Loucy (cell line): ENCODE data around the gene PPARA.

Source experiments
- H2AFZ ChIP-seq: fragments of 200-600 bp; sonication (generic); 2 replicates; pipeline ENCODE4 v1.6.0; 2016; ENCODE audit warnings: antibody characterized with exemption, mild to moderate bottlenecking, low read length, moderate library complexity
- H3F3A ChIP-seq: fragments of 200-600 bp; 2 replicates; pipeline ENCODE4 v1.6.0; 2016; ENCODE audit warnings: antibody characterized with exemption, low read depth, mild to moderate bottlenecking
- H3K27me3 ChIP-seq: fragments of 200-600 bp; sonication (generic); 2 replicates; pipeline ENCODE4 v1.6.1; 2014; ENCODE audit warnings: low read length, mild to moderate bottlenecking; ENCODE audit not compliant: insufficient read depth, poor library complexity, severe bottlenecking
- H3K36me3 ChIP-seq: fragments of 200-600 bp; sonication (generic); 2 replicates; pipeline ENCODE4 v1.6.1; 2016; ENCODE audit warnings: low read length; ENCODE audit not compliant: insufficient read depth
- H3K4me1 ChIP-seq: fragments of 200-600 bp; sonication (generic); 2 replicates; pipeline ENCODE4 v1.5.1; 2014; ENCODE audit warnings: low read length, mild to moderate bottlenecking; ENCODE audit not compliant: insufficient read depth, poor library complexity, severe bottlenecking
- H3K4me2 ChIP-seq: fragments of 200-600 bp; sonication (generic); 2 replicates; pipeline ENCODE4 v1.6.0; 2014; ENCODE audit warnings: antibody characterized with exemption, low read length, low read depth, mild to moderate bottlenecking; ENCODE audit not compliant: poor library complexity, severe bottlenecking
- H3K4me3 ChIP-seq: fragments of 200-600 bp; sonication (generic); 2 replicates; pipeline ENCODE4 v1.5.1; 2014; ENCODE audit warnings: low read length, mild to moderate bottlenecking, mixed read lengths; ENCODE audit not compliant: poor library complexity, severe bottlenecking
- H3K79me2 ChIP-seq: fragments of 200-600 bp; sonication (generic); 2 replicates; pipeline ENCODE4 v1.6.1; 2014; ENCODE audit warnings: low read length; ENCODE audit not compliant: insufficient read depth
- H3K9ac ChIP-seq: fragments of 200-600 bp; sonication (generic); 2 replicates; pipeline ENCODE4 v1.6.0; 2014; ENCODE audit warnings: mild to moderate bottlenecking, low read depth, low read length, moderate library complexity; ENCODE audit not compliant: poor library complexity, severe bottlenecking
- H3K9me2 ChIP-seq: fragments of 200-600 bp; sonication (generic); replicated peaks from 2 replicates; pipeline ENCODE4 v1.6.1; 2016; ENCODE audit warnings: low read depth, low read length, mixed read lengths
- H3K9me3 ChIP-seq: fragments of 200-600 bp; sonication (generic); 2 replicates; pipeline ENCODE4 v1.6.1; 2014; ENCODE audit warnings: mild to moderate bottlenecking, antibody characterized with exemption, low read length, low read depth; ENCODE audit not compliant: insufficient read depth
- H4K20me1 ChIP-seq: fragments of 200-600 bp; sonication (generic); 2 replicates; pipeline ENCODE4 v1.6.0; 2014; ENCODE audit warnings: antibody characterized with exemption, low read length, mild to moderate bottlenecking; ENCODE audit not compliant: insufficient read depth, poor library complexity, severe bottlenecking
- EZH2phosphoT487 ChIP-seq: fragments of 200-600 bp; IDR thresholded peaks from 2 replicates; pipeline ENCODE4 v1.6.1; 2018; ENCODE audit warnings: antibody characterized with exemption, mild to moderate bottlenecking, moderate library complexity, borderline replicate concordance
- TF ChIP-seq, protein P1 (sequence below): fragments of 200-600 bp; sonication (generic); conservative IDR thresholded peaks from 2 replicates; pipeline ENCODE4 v1.5.1; 2014; ENCODE audit warnings: mild to moderate bottlenecking, antibody characterized with exemption, low read length

Gene PPARA

GRCh38 chr22:46132830-46133587 is 17.3 kb upstream of the PPARA start:
- Histone ChIP-seq H3K9me3 (no peaks in the 10 kb centered on the region), H3K36me3 (no peaks in the 10 kb centered on the region), H3K79me2 (no peaks in the 10 kb centered on the region), H3K9ac (no peak overlapping the region), H3K4me2 (no peak overlapping the region), H3K4me1 (no peaks in the 10 kb centered on the region), H3K9me2 (no peaks in the 10 kb centered on the region), H2AFZ (no peak overlapping the region), H3K4me3 (no peak overlapping the region), H3K27me3 (no peaks in the 10 kb centered on the region), H3F3A (no peaks in the 10 kb centered on the region), H4K20me1 (no peaks in the 10 kb centered on the region)
- no peak for TF ChIP-seq EZH2phosphoT487
- TF ChIP-seq, protein P1, sequence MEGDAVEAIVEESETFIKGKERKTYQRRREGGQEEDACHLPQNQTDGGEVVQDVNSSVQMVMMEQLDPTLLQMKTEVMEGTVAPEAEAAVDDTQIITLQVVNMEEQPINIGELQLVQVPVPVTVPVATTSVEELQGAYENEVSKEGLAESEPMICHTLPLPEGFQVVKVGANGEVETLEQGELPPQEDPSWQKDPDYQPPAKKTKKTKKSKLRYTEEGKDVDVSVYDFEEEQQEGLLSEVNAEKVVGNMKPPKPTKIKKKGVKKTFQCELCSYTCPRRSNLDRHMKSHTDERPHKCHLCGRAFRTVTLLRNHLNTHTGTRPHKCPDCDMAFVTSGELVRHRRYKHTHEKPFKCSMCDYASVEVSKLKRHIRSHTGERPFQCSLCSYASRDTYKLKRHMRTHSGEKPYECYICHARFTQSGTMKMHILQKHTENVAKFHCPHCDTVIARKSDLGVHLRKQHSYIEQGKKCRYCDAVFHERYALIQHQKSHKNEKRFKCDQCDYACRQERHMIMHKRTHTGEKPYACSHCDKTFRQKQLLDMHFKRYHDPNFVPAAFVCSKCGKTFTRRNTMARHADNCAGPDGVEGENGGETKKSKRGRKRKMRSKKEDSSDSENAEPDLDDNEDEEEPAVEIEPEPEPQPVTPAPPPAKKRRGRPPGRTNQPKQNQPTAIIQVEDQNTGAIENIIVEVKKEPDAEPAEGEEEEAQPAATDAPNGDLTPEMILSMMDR = no peak

- Histone ChIP-seq H3F3A (no peaks in the 10 kb centered on the region), H3K4me1 (no peaks in the 10 kb centered on the region), H3K9me3 (no peaks in the 10 kb centered on the region), H4K20me1 (no peaks in the 10 kb centered on the region), H3K4me2 (no peak overlapping the region), H3K9ac (no peak overlapping the region), H3K36me3 (no peaks in the 10 kb centered on the region), H2AFZ (no peak overlapping the region), H3K4me3 (no peak overlapping the region), H3K79me2 (no peaks in the 10 kb centered on the region), H3K27me3 (no peaks in the 10 kb centered on the region), H3K9me2 (no peaks in the 10 kb centered on the region)
- TF ChIP-seq, protein P1 = no peak
- TF ChIP-seq EZH2phosphoT487 = no peak
Observed at GRCh38 chr22:46133588-46133855, 16.8 kb upstream of the PPARA start.

DNA sequence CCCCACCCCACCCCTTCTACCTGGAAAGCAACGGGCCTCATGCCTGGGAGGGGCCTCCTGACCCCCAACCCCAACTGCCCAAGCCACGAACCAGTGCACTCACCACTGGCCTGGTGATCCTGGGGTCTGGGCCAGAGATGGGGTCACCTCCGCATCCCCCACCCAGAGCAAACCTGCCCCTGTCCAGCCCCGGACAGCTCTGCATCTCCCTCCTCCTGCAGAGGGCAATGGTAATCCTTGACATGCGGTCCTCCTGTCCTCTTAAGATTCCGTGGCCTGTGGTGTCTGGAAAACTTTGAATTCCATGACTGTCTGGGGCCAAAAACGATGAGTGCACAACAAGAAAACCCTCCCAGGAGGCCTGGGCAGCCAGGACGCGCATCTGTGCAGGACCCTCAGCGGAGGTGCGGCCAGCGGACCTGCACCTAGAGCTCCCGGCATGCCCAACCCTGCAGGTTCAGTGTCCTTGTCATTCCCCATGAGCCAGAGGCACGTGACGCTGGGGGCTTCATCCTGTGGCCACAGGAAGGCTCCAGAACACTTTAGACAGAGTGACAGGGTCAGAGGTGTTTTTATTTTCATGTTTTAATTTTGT is 16.1 kb upstream of the PPARA start:
- Histone ChIP-seq H3K27me3 (no peaks in the 10 kb centered on the region), H3K36me3 (no peaks in the 10 kb centered on the region), H3K4me1 (no peaks in the 10 kb centered on the region), H3K9ac (no peak overlapping the region), H2AFZ (no peak overlapping the region), H3F3A (no peaks in the 10 kb centered on the region), H3K4me3 (no peak overlapping the region), H3K4me2 (no peak overlapping the region), H4K20me1 (no peaks in the 10 kb centered on the region), H3K9me3 (no peaks in the 10 kb centered on the region), H3K79me2 (no peaks in the 10 kb centered on the region), H3K9me2 (no peaks in the 10 kb centered on the region)
- TF ChIP-seq, protein P1 = no peak
- TF ChIP-seq EZH2phosphoT487 = no peak
